ENCODE measurements around the gene RSPO3. TPM values are rescaled to one million over a fixed set of nuclear protein-coding genes. Genes with fewer than 3 reads are reported as not detected.
A peak's percentile ranks its signal among the peaks of the same experiment; 100 is the strongest.

RSPO3 gene
- total RNA-seq, 1 experiment from 2014 or later: not detected

- H3K79me2 ChIP-seq (ENCODE audit: low read length): no peaks in the 10 kb centered on the region
Observed at GRCh38 chr6:127120023-127120786, 1.7 kb downstream of the RSPO3 start.

DNA sequence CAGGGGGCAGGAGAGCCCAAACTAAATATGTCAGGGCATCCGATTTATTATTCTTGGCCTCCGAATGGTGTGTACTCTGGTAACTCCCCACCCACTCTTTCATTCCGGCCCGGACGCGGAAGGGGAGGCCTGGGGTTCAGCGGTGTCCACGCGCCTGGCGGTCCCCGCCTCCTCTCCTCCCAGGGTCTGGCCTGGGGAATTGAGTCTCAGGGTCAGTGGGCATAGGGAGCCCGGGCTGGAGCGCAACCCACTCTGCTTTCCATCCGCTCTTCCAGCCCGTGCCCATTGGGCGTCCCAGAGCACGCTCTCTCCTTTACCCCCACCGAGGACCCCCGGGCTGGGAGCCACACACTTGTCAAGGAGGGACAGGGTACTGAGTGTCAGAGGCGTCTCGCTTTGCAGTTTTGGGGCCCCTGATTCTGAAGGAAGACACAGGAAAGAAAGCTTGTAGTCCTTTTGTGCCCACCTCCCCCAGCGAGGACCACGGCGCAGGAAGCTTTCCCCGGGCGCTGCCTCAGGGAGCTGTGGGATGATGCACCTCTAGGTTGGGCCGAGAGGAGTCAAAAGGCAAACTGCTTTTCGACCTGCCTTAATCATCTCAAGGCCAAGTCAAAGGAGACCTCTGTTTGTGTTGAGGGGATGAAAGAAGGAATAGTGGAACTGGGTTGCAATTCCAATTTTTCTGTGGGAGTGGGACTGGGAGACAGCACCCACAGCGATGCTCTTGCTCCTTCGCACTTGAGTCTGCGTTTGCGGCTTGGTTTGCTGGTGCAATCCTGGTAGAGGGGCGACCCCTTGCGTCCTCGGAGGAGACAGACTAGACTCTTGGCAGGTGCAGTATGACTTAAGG lies 2.5 kb downstream of the RSPO3 start:
- H3K4me3 ChIP-seq (ENCODE audit: low read length): no peak overlapping the region
- TF ChIP-seq EZH2phosphoT487 (IDR thresholded peaks at IDR 0.05; ENCODE audit: borderline replicate concordance, low read length): no peak
- TF ChIP-seq CTCF (conservative IDR thresholded peaks at IDR 0.05; ENCODE audit: low read depth, low read length): peak; percentile 83
- no peak for TF ChIP-seq EZH2 (IDR thresholded peaks at IDR 0.05; ENCODE audit: low read length, unreplicated experiment)
- ATAC-seq (peak; percentile 72), DNase-seq (peak; percentile 64)
- no peak overlapping the region for H3K27ac ChIP-seq (ENCODE audit: low read length)
- intact Hi-C loops (cut with micrococcal nuclease): loop anchor here (1.0 to 10.0 kb wide), 4 partner anchors 317 to 1086 kb away; partner anchors contain the start of gene CENPW
- H2AFZ ChIP-seq (ENCODE audit: low read length): no peak overlapping the region
- ChIA-PET CTCF (no interaction called here), POLR2A (ENCODE audit: unreplicated experiment) (no interaction called here)
- no peaks in the 10 kb centered on the region for H3K36me3 ChIP-seq (ENCODE audit: low read depth, low read length)
- no peaks in the 10 kb centered on the region for H3F3A ChIP-seq (ENCODE audit: low read length, unreplicated experiment)
- no peaks in the 10 kb centered on the region for H3K79me2 ChIP-seq (ENCODE audit: low read length)
- no peak overlapping the region for H3K9ac ChIP-seq (ENCODE audit: low read length)
- H3K27me3 ChIP-seq (ENCODE audit: low read length): peaks cover 56% of the 10 kb centered on the region
- no peaks in the 10 kb centered on the region for H3K9me2 ChIP-seq (replicated peaks; ENCODE audit: low read length)
- no peaks in the 10 kb centered on the region; the same call in 1 of the 2 replicates for H3K4me1 ChIP-seq (ENCODE audit: insufficient read depth, low read length)
- 0 out of 2 replicates have a peak overlapping the region, but pooled peaks have one; percentile 74 for H3K4me2 ChIP-seq (ENCODE audit: low read length)
- no peaks in the 10 kb centered on the region for H3K9me3 ChIP-seq (ENCODE audit: low read length)
- no peaks in the 10 kb centered on the region for H4K20me1 ChIP-seq (ENCODE audit: low read length)
- BruUV-seq (replicated peaks): no TSS peak

More at GRCh38 chr6:127120023-127120786, 1.7 kb downstream of the RSPO3 start:
- no TSS peak for BruUV-seq (replicated peaks)
- Histone ChIP-seq H3K36me3 (ENCODE audit: low read depth, low read length) (no peaks in the 10 kb centered on the region), H3K27ac (ENCODE audit: low read length) (no peak overlapping the region), H3K4me1 (ENCODE audit: insufficient read depth, low read length) (no peaks in the 10 kb centered on the region; the same call in 1 of the 2 replicates), H3K4me3 (ENCODE audit: low read length) (peak overlapping the region; percentile 61), H3K9me3 (ENCODE audit: low read length) (no peaks in the 10 kb centered on the region), H2AFZ (ENCODE audit: low read length) (peak overlapping the region; percentile 57; the same call in 1 of the 2 replicates), H3K27me3 (ENCODE audit: low read length) (peaks cover 63% of the 10 kb centered on the region), H3K9ac (ENCODE audit: low read length) (no peak overlapping the region), H4K20me1 (ENCODE audit: low read length) (no peaks in the 10 kb centered on the region), H3F3A (ENCODE audit: low read length, unreplicated experiment) (no peaks in the 10 kb centered on the region), H3K9me2 (replicated peaks; ENCODE audit: low read length) (no peaks in the 10 kb centered on the region), H3K4me2 (ENCODE audit: low read length) (peak overlapping the region; percentile 74)
- DNase-seq (no peak), ATAC-seq (no peak)
- TF ChIP-seq EZH2phosphoT487 (IDR thresholded peaks at IDR 0.05; ENCODE audit: borderline replicate concordance, low read length): no peak
- TF ChIP-seq EZH2 (IDR thresholded peaks at IDR 0.05; ENCODE audit: low read length, unreplicated experiment): no peak
- TF ChIP-seq CTCF (conservative IDR thresholded peaks at IDR 0.05; ENCODE audit: low read depth, low read length): no peak
- intact Hi-C loops (cut with micrococcal nuclease): loop anchor here (5.0 to 10.0 kb wide), 3 partner anchors 463 to 1085 kb away; partner anchors contain the start of gene CENPW
- ChIA-PET CTCF (no interaction called here), POLR2A (ENCODE audit: unreplicated experiment) (no interaction called here)

Data from PC-3 (cell line).